ENCODE data around the gene IGFBPL1. TPM values are rescaled to one million over a fixed set of nuclear protein-coding genes. Genes with fewer than 3 reads are reported as not detected.

IGFBPL1 gene
- total and polyA plus RNA-seq, 2 of the 13 experiments (the other 11 are each of a cell fraction or from before 2014, with no cell fraction given), result 0.24 TPM; not detected in 1

DNA sequence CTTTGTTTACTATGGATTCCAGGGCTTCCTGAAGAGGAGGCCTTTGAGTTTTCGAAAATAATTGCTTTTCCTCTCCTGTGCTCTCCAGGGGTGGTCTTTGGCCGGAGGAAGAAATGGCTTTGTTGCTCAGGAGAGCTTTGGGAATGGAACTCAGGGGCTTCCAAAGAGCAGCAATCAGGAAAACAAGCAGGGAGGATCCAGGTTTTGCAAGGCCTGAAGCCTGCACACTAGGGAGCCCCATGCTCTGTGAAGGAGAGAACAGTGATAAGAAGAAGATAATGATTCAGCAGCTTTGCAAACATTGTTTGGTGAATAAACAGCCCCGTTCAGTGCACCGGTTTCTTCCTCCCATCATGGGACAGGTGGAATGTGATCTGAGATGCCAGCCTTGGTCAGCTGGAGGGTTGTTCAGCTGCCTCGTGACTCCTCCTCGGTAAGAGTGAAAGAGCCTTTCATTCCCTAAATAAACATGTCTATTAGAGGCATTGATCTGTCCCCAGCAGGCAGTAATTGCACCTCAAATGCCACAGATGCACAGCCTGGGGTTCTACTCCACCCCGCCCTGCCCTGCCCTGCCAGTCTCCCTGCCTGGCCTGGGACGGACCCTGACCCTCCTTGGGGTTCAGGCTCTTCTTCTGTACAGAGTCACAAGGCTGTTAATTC, 43.3 kb downstream of the IGFBPL1 start (continued):
- peak; percentile 73; the same call in 1 of the 2 replicates for TF ChIP-seq HNRNPL (IDR thresholded peaks at IDR 0.05; ENCODE audit: low read depth, low read length)
- TF ChIP-seq, protein P1, sequence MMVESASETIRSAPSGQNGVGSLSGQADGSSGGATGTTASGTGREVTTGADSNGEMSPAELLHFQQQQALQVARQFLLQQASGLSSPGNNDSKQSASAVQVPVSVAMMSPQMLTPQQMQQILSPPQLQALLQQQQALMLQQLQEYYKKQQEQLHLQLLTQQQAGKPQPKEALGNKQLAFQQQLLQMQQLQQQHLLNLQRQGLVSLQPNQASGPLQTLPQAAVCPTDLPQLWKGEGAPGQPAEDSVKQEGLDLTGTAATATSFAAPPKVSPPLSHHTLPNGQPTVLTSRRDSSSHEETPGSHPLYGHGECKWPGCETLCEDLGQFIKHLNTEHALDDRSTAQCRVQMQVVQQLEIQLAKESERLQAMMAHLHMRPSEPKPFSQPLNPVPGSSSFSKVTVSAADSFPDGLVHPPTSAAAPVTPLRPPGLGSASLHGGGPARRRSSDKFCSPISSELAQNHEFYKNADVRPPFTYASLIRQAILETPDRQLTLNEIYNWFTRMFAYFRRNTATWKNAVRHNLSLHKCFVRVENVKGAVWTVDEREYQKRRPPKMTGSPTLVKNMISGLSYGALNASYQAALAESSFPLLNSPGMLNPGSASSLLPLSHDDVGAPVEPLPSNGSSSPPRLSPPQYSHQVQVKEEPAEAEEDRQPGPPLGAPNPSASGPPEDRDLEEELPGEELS (CRISPR knock-in tag; IDR thresholded peaks at IDR 0.05), result peak; percentile 96
- TF ChIP-seq TP53 (CRISPR knock-in tag; conservative IDR thresholded peaks at IDR 0.05), result peak; percentile 74; the same call in 1 of the 2 replicates
- TF ChIP-seq TIGD3 (CRISPR knock-in tag; IDR thresholded peaks at IDR 0.05; ENCODE audit: borderline replicate concordance), result no peak
- peak; percentile 82 for TF ChIP-seq RARA (CRISPR knock-in tag; IDR thresholded peaks at IDR 0.05)
- TF ChIP-seq GFI1 (CRISPR knock-in tag; IDR thresholded peaks at IDR 0.05; ENCODE audit: borderline replicate concordance), result peak; percentile 88
- no peak for TF ChIP-seq PAWR (CRISPR knock-in tag; IDR thresholded peaks at IDR 0.05; ENCODE audit: borderline replicate concordance)
- peak; percentile 38 for TF ChIP-seq MED8 (CRISPR knock-in tag; IDR thresholded peaks at IDR 0.05; ENCODE audit: insufficient replicate concordance)
- peak; percentile 49; the same call in 1 of the 2 replicates for TF ChIP-seq ELF1 (CRISPR knock-in tag; IDR thresholded peaks at IDR 0.05)
- TF ChIP-seq, protein P2, sequence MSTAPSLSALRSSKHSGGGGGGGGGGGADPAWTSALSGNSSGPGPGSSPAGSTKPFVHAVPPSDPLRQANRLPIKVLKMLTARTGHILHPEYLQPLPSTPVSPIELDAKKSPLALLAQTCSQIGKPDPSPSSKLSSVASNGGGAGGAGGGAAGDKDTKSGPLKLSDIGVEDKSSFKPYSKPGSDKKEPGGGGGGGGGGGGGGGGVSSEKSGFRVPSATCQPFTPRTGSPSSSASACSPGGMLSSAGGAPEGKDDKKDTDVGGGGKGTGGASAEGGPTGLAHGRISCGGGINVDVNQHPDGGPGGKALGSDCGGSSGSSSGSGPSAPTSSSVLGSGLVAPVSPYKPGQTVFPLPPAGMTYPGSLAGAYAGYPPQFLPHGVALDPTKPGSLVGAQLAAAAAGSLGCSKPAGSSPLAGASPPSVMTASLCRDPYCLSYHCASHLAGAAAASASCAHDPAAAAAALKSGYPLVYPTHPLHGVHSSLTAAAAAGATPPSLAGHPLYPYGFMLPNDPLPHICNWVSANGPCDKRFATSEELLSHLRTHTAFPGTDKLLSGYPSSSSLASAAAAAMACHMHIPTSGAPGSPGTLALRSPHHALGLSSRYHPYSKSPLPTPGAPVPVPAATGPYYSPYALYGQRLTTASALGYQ (CRISPR knock-in tag; IDR thresholded peaks at IDR 0.05), result peak; percentile 88
- TF ChIP-seq, protein P3, sequence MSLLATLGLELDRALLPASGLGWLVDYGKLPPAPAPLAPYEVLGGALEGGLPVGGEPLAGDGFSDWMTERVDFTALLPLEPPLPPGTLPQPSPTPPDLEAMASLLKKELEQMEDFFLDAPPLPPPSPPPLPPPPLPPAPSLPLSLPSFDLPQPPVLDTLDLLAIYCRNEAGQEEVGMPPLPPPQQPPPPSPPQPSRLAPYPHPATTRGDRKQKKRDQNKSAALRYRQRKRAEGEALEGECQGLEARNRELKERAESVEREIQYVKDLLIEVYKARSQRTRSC (CRISPR knock-in tag; IDR thresholded peaks at IDR 0.05; ENCODE audit: low read depth), result no peak
- TF ChIP-seq KDM6A (CRISPR knock-in tag; IDR thresholded peaks at IDR 0.05; ENCODE audit: low read depth), result peak; percentile 69; the same call in 1 of the 2 replicates
- TF ChIP-seq POLR2AphosphoS5 (IDR thresholded peaks at IDR 0.05; ENCODE audit: low read depth, low read length), result 0 out of 2 replicates have a peak, but pooled peaks have one; percentile 27
- TF ChIP-seq MLX (CRISPR knock-in tag; IDR thresholded peaks at IDR 0.05), result peak; percentile 98
- peak; percentile 66 for TF ChIP-seq THAP11 (CRISPR knock-in tag; IDR thresholded peaks at IDR 0.05)
- no peak; the same call in 1 of the 2 replicates for TF ChIP-seq NFYC (CRISPR knock-in tag; IDR thresholded peaks at IDR 0.05)
- TF ChIP-seq PHF21A (CRISPR knock-in tag; IDR thresholded peaks at IDR 0.05), result peak; percentile 97
- TF ChIP-seq ZNF660 (CRISPR knock-in tag; IDR thresholded peaks at IDR 0.05; ENCODE audit: borderline replicate concordance, low read depth), result no peak
- peak; percentile 76; the same call in 1 of the 2 replicates for TF ChIP-seq CREM (IDR thresholded peaks at IDR 0.05)
- no peak for TF ChIP-seq CREM (CRISPR knock-in tag; IDR thresholded peaks at IDR 0.05)
- TF ChIP-seq, protein P4, sequence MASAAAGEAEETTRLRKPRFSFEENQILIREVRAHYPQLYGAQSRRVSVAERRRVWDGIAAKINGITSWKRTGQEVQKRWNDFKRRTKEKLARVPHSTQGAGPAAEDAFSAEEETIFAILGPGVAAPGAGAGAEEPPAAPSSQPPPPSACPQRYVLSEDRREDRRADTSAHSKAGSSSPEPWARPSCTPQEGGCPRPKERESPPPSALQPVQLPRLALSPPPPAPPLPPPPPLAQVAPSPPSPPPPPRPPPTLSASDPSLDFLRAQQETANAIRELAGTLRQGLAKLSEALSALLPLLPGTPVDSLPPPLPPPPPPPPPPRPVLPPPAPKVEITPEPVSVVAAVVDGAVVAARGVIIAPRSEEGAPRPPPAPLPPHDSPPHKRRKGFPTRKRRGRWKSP (CRISPR knock-in tag; IDR thresholded peaks at IDR 0.05), result peak; percentile 73; the same call in 1 of the 2 replicates
- peak; percentile 78 for TF ChIP-seq JUND (CRISPR knock-in tag; IDR thresholded peaks at IDR 0.05)
- peak; percentile 73; the same call in 1 of the 2 replicates for TF ChIP-seq BRD4 (CRISPR knock-in tag; IDR thresholded peaks at IDR 0.05)

All from HepG2 (cell line).